Activated T-cell treated with anti-CD3 and anti-CD28 coated beads for 4 hours (primary cell): ENCODE measurements around the gene EIF4E1B.

Experiments
- DNase-seq: peaks from one replicate; pipeline ENCODE4 v3.0.0-alpha.2; 2020

The EIF4E1B gene

GRCh38 chr5:176606875-176607274 lies 23.6 kb upstream of the EIF4E1B start:
- DNase-seq: no peak

GRCh38 chr5:176608142-176608705 lies 22.3 kb upstream of the EIF4E1B start:
- no peak for DNase-seq

- no peak for DNase-seq
Observed at GRCh38 chr5:176608937-176609723, 21.3 kb upstream of the EIF4E1B start.

- peak; percentile 36 for DNase-seq
Observed at GRCh38 chr5:176609724-176610434, 20.6 kb upstream of the EIF4E1B start, which contains the start of gene GPRIN1. GPRIN1 (minus strand) TSS chr5:176610156; CDS start chr5:176599834, 10,322 bp downstream.

GRCh38 chr5:176610435-176610773 lies 20.1 kb upstream of the EIF4E1B start:
- DNase-seq: no peak

GRCh38 chr5:176611435-176611834 lies 19.0 kb upstream of the EIF4E1B start:
- DNase-seq: no peak

GRCh38 chr5:176612008-176612407 lies 18.5 kb upstream of the EIF4E1B start:
- DNase-seq: no peak

GRCh38 chr5:176612855-176613254 lies 17.6 kb upstream of the EIF4E1B start:
- no peak for DNase-seq

- no peak for DNase-seq
Observed at GRCh38 chr5:176614805-176615478, 15.5 kb upstream of the EIF4E1B start.

- DNase-seq: no peak
Observed at GRCh38 chr5:176616511-176616910, 14.0 kb upstream of the EIF4E1B start.

- DNase-seq: no peak
Observed at GRCh38 chr5:176618783-176619182, 11.7 kb upstream of the EIF4E1B start.

GRCh38 chr5:176619203-176619568 lies 11.3 kb upstream of the EIF4E1B start:
- peak; percentile 68 for DNase-seq

GRCh38 chr5:176619569-176620332 lies 10.7 kb upstream of the EIF4E1B start:
- DNase-seq: no peak

- no peak for DNase-seq
Observed at GRCh38 chr5:176620333-176620981, 10.0 kb upstream of the EIF4E1B start.

- no peak for DNase-seq
Observed at GRCh38 chr5:176621661-176622079, 8.8 kb upstream of the EIF4E1B start.

GRCh38 chr5:176624142-176624541 lies 6.3 kb upstream of the EIF4E1B start:
- no peak for DNase-seq

GRCh38 chr5:176624938-176625337 lies 5.5 kb upstream of the EIF4E1B start:
- DNase-seq: no peak

- no peak for DNase-seq
Observed at GRCh38 chr5:176625512-176625911, 5.0 kb upstream of the EIF4E1B start.

- no peak for DNase-seq
Observed at GRCh38 chr5:176625966-176626875, 4.3 kb upstream of the EIF4E1B start.

- DNase-seq: no peak
Observed at GRCh38 chr5:176626876-176627236, 3.6 kb upstream of the EIF4E1B start.

- DNase-seq: no peak
Observed at GRCh38 chr5:176627582-176627981, 2.9 kb upstream of the EIF4E1B start.
